Endothelial cell (in vitro differentiated cells): ENCODE results near the gene FANCC. TPM values are rescaled to one million over a fixed set of nuclear protein-coding genes. Genes with fewer than 3 reads are reported as not detected.

Experiments used
- DNase-seq: peaks from one replicate; pipeline ENCODE4 v3.0.0; 2021; ENCODE audit warnings: low spot score
- H3K27ac Mint-ChIP-seq: one replicate; pipeline ENCODE4 v1.8.0; 2021; ENCODE audit warnings: mixed read lengths, inconsistent platforms; ENCODE audit not compliant: unreplicated experiment
- H3K27me3 Mint-ChIP-seq: one replicate; pipeline ENCODE4 v1.8.0; 2021; ENCODE audit warnings: mild to moderate bottlenecking, moderate library complexity, mixed read lengths, inconsistent platforms; ENCODE audit not compliant: unreplicated experiment
- H3K36me3 Mint-ChIP-seq: one replicate; pipeline ENCODE4 v1.8.0; 2021; ENCODE audit warnings: mild to moderate bottlenecking, low read depth, mixed read lengths, inconsistent platforms; ENCODE audit not compliant: unreplicated experiment
- H3K4me1 Mint-ChIP-seq: one replicate; pipeline ENCODE4 v1.8.0; 2021; ENCODE audit warnings: mild to moderate bottlenecking, mixed read lengths, inconsistent platforms; ENCODE audit not compliant: unreplicated experiment
- H3K4me3 Mint-ChIP-seq: one replicate; pipeline ENCODE4 v1.8.0; 2021; ENCODE audit warnings: mild to moderate bottlenecking, mixed read lengths, inconsistent platforms; ENCODE audit not compliant: unreplicated experiment
- H3K9me3 Mint-ChIP-seq: one replicate; pipeline ENCODE4 v1.8.0; 2021; ENCODE audit warnings: mixed read lengths, inconsistent platforms; ENCODE audit not compliant: unreplicated experiment
- total RNA-seq: library from RNA; stranded (reverse); fragmentation: NEBNext Ultra II Directional; extraction: Animal tissue kit (Norgen Biotek cat#: 25700); gene quantifications from one replicate; pipeline ENCODE4 v1.2.1, GENCODE V29; 2021; ENCODE audit not compliant: unreplicated experiment
- TF ChIP-seq, protein P1 (sequence below): fragments of 200-600 bp; sonication (generic); IDR thresholded peaks from one replicate; pipeline ENCODE4 v1.5.0; 2021; ENCODE audit warnings: antibody characterized with exemption; ENCODE audit not compliant: unreplicated experiment

The FANCC gene
- total RNA-seq, 1 donor from 2014 or later = 16.7 TPM

DNA sequence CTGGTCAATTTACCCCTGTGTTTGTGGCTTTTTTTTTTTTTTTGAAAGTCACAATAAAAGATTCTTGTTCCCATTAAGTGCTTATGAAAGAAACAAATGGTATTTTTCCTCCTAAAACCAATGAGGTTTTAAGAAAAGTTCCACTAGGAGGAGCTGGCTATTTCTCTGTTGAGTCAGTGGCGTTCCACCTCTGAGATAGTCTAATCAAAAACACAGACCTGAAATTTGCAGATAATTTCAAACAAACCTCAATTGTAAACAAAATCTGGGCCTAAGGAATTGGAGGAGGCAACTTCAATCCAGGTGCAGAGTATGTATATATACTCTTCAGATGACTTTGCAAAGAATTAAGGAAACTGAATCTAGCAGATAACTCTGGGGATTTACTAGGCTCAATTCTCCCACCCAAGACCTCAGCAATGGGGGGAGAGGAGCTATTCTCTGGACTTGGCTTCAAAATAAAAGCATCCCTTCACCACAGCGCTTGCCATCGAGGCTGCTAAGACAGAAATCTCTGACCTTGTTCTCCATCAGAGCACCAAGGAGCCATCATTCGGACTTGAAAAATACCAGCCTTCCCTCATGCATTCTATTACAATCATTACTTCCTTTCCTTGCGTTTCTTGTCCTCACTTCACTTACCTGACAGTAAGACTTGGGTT lies 52.4 kb downstream of the FANCC start:
- Mint-ChIP-seq H3K4me1 (peaks cover 30% of the 10 kb centered on the region), H3K27me3 (no peaks in the 10 kb centered on the region), H3K4me3 (no peak overlapping the region), H3K27ac (no peak overlapping the region), H3K9me3 (no peaks in the 10 kb centered on the region), H3K36me3 (no peaks in the 10 kb centered on the region)
- DNase-seq = no peak
- TF ChIP-seq, protein P1, sequence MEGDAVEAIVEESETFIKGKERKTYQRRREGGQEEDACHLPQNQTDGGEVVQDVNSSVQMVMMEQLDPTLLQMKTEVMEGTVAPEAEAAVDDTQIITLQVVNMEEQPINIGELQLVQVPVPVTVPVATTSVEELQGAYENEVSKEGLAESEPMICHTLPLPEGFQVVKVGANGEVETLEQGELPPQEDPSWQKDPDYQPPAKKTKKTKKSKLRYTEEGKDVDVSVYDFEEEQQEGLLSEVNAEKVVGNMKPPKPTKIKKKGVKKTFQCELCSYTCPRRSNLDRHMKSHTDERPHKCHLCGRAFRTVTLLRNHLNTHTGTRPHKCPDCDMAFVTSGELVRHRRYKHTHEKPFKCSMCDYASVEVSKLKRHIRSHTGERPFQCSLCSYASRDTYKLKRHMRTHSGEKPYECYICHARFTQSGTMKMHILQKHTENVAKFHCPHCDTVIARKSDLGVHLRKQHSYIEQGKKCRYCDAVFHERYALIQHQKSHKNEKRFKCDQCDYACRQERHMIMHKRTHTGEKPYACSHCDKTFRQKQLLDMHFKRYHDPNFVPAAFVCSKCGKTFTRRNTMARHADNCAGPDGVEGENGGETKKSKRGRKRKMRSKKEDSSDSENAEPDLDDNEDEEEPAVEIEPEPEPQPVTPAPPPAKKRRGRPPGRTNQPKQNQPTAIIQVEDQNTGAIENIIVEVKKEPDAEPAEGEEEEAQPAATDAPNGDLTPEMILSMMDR = no peak

DNA sequence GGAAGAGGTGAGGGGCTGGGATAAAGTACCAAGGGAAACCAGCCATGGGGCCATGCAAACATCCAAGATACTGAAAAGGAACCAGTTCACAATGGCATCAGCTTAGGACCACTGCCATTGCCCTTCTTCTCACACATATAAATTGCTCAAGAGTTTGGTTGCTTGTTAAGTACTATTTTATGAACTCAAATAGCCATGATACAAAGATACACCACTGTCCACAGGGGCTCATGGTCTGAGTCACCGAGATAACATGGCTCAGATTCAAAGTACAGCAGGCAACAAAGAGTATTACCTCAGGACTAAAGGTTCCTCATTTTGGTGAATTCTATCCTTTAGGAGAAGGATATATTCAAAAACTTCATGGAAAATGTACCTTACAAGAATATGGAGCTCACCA lies 55.6 kb downstream of the FANCC start:
- H3K27me3 Mint-ChIP-seq = no peaks in the 10 kb centered on the region
- H3K27ac Mint-ChIP-seq = no peak overlapping the region
- H3K4me3 Mint-ChIP-seq = no peak overlapping the region
- no peaks in the 10 kb centered on the region for H3K9me3 Mint-ChIP-seq
- peaks cover 34% of the 10 kb centered on the region for H3K4me1 Mint-ChIP-seq
- H3K36me3 Mint-ChIP-seq = no peaks in the 10 kb centered on the region
- no peak for DNase-seq
- TF ChIP-seq, protein P1 = no peak

DNA sequence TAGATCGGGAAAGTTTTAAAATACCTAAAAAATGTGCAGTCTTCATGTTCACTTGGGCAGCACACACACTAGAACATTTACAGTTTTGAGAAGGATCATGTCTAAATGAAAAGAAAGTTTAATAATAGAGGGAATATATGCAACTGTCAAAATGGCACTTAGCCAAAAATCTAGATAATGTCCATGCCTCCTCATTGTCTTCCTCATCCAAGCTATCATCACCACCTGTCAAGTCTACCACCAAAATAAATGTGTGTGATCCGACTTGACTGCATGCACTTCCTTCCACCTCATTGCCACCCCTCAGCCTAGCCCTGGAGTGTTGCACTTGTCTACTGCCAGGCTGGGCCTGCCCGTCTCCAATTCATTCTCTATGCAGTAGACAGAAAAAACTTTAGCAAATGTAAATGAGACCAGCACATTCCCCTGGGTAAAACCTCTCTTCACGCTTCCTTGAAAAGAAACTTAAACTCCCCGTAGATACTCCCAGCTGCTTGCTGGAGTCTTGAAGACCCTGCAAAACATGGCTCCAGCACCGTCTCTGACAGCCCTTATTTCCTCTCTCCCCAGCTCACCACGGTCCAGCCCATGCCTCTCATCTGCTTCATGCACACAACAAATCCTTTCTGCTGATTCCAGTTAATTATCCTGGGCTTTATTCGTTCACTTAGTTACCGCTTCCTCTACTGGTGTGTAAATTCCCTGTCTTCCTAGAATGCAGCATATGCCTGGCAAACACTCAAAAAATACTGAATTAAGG lies 66.9 kb downstream of the FANCC start:
- H3K27me3 Mint-ChIP-seq = peaks cover 2% of the 10 kb centered on the region
- TF ChIP-seq, protein P1 = no peak
- no peak for DNase-seq
- peaks cover 10% of the 10 kb centered on the region for H3K4me1 Mint-ChIP-seq
- no peak overlapping the region for H3K27ac Mint-ChIP-seq
- peaks cover 4% of the 10 kb centered on the region for H3K36me3 Mint-ChIP-seq
- no peak overlapping the region for H3K4me3 Mint-ChIP-seq
- no peaks in the 10 kb centered on the region for H3K9me3 Mint-ChIP-seq

DNA sequence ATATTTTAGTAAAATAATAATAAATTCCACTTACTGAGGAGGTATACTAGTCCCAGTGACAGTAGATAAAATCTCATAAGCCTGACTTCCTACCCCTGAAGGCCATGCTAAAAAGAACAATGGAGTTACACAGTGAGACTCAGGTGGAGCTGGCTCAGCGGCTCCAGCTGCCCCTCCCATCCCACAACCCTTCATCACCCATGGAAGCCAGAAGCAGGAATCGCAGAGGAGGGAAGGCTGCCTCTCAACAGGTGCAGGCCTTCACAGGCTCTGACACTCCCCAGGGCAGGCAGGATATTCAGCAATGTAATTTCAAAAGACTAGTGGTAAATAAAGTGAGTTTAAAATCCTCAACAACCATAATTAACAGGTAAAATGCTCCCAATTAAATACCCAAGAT lies 67.5 kb downstream of the FANCC start:
- peaks cover 10% of the 10 kb centered on the region for H3K4me1 Mint-ChIP-seq
- DNase-seq = no peak
- no peak overlapping the region for H3K27ac Mint-ChIP-seq
- H3K36me3 Mint-ChIP-seq = peaks cover 4% of the 10 kb centered on the region
- no peaks in the 10 kb centered on the region for H3K9me3 Mint-ChIP-seq
- peaks cover 2% of the 10 kb centered on the region for H3K27me3 Mint-ChIP-seq
- TF ChIP-seq, protein P1 = no peak
- no peak overlapping the region for H3K4me3 Mint-ChIP-seq

DNA sequence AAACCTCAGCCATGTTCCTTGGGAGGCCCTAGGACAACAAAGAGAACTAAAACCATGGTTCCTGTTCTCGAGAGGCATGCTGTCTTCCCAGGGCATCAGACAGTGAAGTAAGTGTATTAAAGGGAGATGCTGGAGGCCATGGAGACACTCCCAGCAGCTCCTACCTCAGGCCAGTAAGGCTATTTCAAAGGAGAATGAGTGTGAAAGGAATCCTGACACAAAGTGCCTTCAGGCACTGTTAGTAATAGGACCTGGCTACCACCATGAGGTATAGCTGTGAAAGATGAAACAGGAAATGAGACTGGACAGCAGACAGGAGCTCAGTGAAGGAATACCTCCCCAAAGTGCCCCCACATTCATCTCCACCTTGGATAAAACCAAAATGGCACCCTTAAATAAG lies 71.0 kb downstream of the FANCC start:
- Mint-ChIP-seq H3K36me3 (peaks cover 4% of the 10 kb centered on the region), H3K27me3 (peaks cover 2% of the 10 kb centered on the region), H3K4me1 (peaks cover 10% of the 10 kb centered on the region), H3K27ac (no peak overlapping the region), H3K4me3 (no peak overlapping the region), H3K9me3 (no peaks in the 10 kb centered on the region)
- TF ChIP-seq, protein P1 = no peak
- DNase-seq = no peak
